H1 (cell line): ENCODE measurements around the gene USP7. TPM values are rescaled to one million over a fixed set of nuclear protein-coding genes. Genes with fewer than 3 reads are reported as not detected.

ENCODE experiments used
- BACH1 ChIP-seq: IDR thresholded peaks from 2 replicates; pipeline ENCODE4 v1.6.1; 2012; ENCODE audit warnings: low read length, improper control_type of control experiment
- BCL11A ChIP-seq, 2 experiments: IDR thresholded peaks; one replicate each; pipeline ENCODE4 v1.6.1; 2011; ENCODE audit warnings: low read depth in 2 of 2, low read length in 2 of 2, mild to moderate bottlenecking in 2 of 2
- CBX5 ChIP-seq: fragments of 300-800, 300-1000 bp; sonication (generic); IDR thresholded peaks from 2 replicates; pipeline ENCODE4 v1.7.1; 2016; ENCODE audit warnings: antibody characterized with exemption, low read length, low read depth
- CREB1 ChIP-seq: IDR thresholded peaks from 2 replicates; pipeline ENCODE4 v1.6.1; 2012; ENCODE audit warnings: inconsistent platforms
- HDAC2 ChIP-seq, 2 experiments: fragments of 300-600 bp in 1 of 2; sonication (generic) in 1 of 2; IDR thresholded peaks; 2 replicates each; pipeline ENCODE4 v1.6.1; 2011 to 2012; ENCODE audit warnings: low read depth in 2 of 2, low read length in 2 of 2, mild to moderate bottlenecking in 2 of 2, moderate library complexity in 2 of 2, borderline replicate concordance in 1 of 2, inconsistent platforms in 1 of 2
- JUN ChIP-seq: IDR thresholded peaks from 2 replicates; pipeline ENCODE4 v1.6.1; 2011; ENCODE audit warnings: low read depth, mild to moderate bottlenecking, improper control_type of control experiment, low read length
- POLR2AphosphoS5 ChIP-seq: IDR thresholded peaks from 2 replicates; pipeline ENCODE4 v1.6.1; 2011; ENCODE audit warnings: low read depth, low read length
- RAD21 ChIP-seq, 2 experiments: IDR thresholded peaks in 1 of 2; conservative IDR thresholded peaks in 1 of 2; 2 replicates each; pipeline ENCODE4 v1.6.1; 2011; ENCODE audit warnings: low read depth in 2 of 2, low read length in 2 of 2, improper control_type of control experiment in 1 of 2, inconsistent platforms in 1 of 2, mild to moderate bottlenecking in 1 of 2, moderate library complexity in 1 of 2
- RBBP5 ChIP-seq: IDR thresholded peaks from 2 replicates; pipeline ENCODE4 v1.7.1; 2012; ENCODE audit warnings: low read depth, mild to moderate bottlenecking, inconsistent platforms, low read length, moderate library complexity, borderline replicate concordance
- SIX5 ChIP-seq: IDR thresholded peaks from 2 replicates; pipeline ENCODE4 v1.6.1; 2011; ENCODE audit warnings: mild to moderate bottlenecking, low read depth, low read length
- TBP ChIP-seq: IDR thresholded peaks from 2 replicates; pipeline ENCODE4 v1.6.1; 2011; ENCODE audit warnings: low read depth, low read length, improper control_type of control experiment
- polyA plus RNA-seq, 7 experiments: library from polyadenylated mRNA; depleted of rRNA in 3 of 7; stranded (reverse) in 5 of 7; unstranded in 2 of 7; fragments of >200 nt in 5 of 7; fragments of 200-250 nt in 2 of 7; gene quantifications; 1 replicate in 5 of 7; 2 replicates in 1 of 7; 4 replicates in 1 of 7; pipeline versions ENCODE4 v1.2.1 to v1.2.3, GENCODE V29; 2011 to 2013; ENCODE audit warnings: missing spikeins in 2 of 7, mixed read lengths in 2 of 7
- total RNA-seq: library from RNA; stranded (reverse); fragmentation: NEBNext Ultra II Directional; extraction: Animal tissue kit (Norgen Biotek cat#: 25700); gene quantifications from 2 replicates; pipeline ENCODE4 v1.2.1, GENCODE V29; 2021
- TF ChIP-seq, protein P1 (sequence below): IDR thresholded peaks from 2 replicates; pipeline ENCODE4 v1.6.1; 2011; ENCODE audit warnings: low read length, improper control_type of control experiment
- TF ChIP-seq, protein P2 (sequence below): IDR thresholded peaks from 2 replicates; pipeline ENCODE4 v1.6.1; 2012; ENCODE audit warnings: inconsistent platforms
- TF ChIP-seq, protein P3 (sequence below), 3 experiments: IDR thresholded peaks; 1 replicate in 2 of 3; 2 replicates in 1 of 3; pipeline versions ENCODE4 v1.5.1 to v1.6.1; 2011; ENCODE audit warnings: low read length in 3 of 3, mild to moderate bottlenecking in 3 of 3, inconsistent platforms in 2 of 3, low read depth in 1 of 3, moderate library complexity in 1 of 3; ENCODE audit not compliant: insufficient read depth in 1 of 3; ENCODE audit errors: control extremely low read depth in 1 of 3

USP7 gene
- total and polyA plus RNA-seq, 2 of the 8 experiments (the other 6 are each of a cell fraction or from before 2014, with no cell fraction given): 21.3 to 211 TPM

DNA sequence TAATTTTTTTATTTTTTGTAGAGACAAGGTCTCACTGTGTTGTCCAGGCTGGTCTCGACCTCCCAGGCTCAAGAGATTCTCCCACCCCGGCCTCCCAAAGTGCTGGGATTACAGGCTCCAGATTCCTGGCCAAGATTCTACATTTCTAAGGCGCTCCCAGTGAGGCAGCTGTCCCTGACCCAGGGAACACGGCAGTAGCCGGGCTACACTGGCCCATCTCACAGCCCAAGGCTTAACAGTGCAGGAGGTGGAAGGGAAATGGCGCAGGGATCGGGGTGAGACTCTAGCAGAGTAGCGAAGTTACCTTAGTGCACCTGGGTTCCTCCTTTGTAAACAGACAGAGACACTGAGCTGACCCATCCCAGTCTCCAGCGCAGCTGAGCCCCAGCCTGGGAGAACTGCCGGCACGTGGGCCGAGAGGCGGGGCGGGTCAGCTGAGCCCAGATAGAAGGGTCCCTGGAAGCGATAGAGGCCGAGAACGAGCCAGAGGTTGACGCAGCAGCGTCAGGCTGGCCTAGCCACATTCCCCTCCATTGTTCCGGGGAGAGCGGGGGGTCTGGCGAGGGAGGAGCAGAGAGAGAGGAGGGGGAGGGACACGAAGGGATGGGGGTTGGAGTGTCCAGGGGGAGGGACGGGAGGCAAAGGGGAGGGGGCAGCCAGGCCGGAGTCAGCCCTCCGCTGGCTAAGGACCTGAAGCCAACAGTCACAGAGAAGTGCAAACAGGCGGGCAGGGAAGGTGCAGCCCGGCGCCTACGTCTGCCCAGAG is 97.4 kb downstream of the USP7 start (continued):
- TF ChIP-seq, protein P1, sequence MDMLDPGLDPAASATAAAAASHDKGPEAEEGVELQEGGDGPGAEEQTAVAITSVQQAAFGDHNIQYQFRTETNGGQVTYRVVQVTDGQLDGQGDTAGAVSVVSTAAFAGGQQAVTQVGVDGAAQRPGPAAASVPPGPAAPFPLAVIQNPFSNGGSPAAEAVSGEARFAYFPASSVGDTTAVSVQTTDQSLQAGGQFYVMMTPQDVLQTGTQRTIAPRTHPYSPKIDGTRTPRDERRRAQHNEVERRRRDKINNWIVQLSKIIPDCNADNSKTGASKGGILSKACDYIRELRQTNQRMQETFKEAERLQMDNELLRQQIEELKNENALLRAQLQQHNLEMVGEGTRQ: peak; percentile 85
- TF ChIP-seq POLR2AphosphoS5: peak; percentile 82
- peak; percentile 61 to 65; a peak in 1 of 4 replicates for TF ChIP-seq HDAC2 (IDR thresholded peaks at IDR 0.05; ENCODE audit: borderline replicate concordance in 1 of 2, low read depth in 2 of 2, low read length in 2 of 2)
- TF ChIP-seq, protein P2, sequence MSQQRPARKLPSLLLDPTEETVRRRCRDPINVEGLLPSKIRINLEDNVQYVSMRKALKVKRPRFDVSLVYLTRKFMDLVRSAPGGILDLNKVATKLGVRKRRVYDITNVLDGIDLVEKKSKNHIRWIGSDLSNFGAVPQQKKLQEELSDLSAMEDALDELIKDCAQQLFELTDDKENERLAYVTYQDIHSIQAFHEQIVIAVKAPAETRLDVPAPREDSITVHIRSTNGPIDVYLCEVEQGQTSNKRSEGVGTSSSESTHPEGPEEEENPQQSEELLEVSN: peak; percentile 77
- 0 out of 4 replicates have a peak, but pooled peaks of 1 of the 2 experiments have one; percentile 12 for TF ChIP-seq RAD21 (IDR thresholded peaks at IDR 0.05 in 1 of 2, conservative IDR thresholded peaks at IDR 0.05 in 1 of 2; ENCODE audit: low read depth in 2 of 2, low read length in 2 of 2)
- no peak for TF ChIP-seq SIX5
- TF ChIP-seq, protein P3, sequence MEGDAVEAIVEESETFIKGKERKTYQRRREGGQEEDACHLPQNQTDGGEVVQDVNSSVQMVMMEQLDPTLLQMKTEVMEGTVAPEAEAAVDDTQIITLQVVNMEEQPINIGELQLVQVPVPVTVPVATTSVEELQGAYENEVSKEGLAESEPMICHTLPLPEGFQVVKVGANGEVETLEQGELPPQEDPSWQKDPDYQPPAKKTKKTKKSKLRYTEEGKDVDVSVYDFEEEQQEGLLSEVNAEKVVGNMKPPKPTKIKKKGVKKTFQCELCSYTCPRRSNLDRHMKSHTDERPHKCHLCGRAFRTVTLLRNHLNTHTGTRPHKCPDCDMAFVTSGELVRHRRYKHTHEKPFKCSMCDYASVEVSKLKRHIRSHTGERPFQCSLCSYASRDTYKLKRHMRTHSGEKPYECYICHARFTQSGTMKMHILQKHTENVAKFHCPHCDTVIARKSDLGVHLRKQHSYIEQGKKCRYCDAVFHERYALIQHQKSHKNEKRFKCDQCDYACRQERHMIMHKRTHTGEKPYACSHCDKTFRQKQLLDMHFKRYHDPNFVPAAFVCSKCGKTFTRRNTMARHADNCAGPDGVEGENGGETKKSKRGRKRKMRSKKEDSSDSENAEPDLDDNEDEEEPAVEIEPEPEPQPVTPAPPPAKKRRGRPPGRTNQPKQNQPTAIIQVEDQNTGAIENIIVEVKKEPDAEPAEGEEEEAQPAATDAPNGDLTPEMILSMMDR (IDR thresholded peaks at IDR 0.05; ENCODE audit: control extremely low read depth in 1 of 3, insufficient read depth in 1 of 3, low read depth in 1 of 3, low read length in 3 of 3): no peak
- no peak for TF ChIP-seq JUN
- no peak for TF ChIP-seq BACH1
- TF ChIP-seq TBP: no peak
- TF ChIP-seq BCL11A (IDR thresholded peaks at IDR 0.05; ENCODE audit: low read depth in 2 of 2, low read length in 2 of 2): no peak
- TF ChIP-seq CBX5: no peak
- TF ChIP-seq RBBP5: no peak; the same call in 1 of the 2 replicates
- peak; percentile 73 for TF ChIP-seq CREB1
